ENCODE measurements around the gene TTC34.

TTC34 gene

DNA sequence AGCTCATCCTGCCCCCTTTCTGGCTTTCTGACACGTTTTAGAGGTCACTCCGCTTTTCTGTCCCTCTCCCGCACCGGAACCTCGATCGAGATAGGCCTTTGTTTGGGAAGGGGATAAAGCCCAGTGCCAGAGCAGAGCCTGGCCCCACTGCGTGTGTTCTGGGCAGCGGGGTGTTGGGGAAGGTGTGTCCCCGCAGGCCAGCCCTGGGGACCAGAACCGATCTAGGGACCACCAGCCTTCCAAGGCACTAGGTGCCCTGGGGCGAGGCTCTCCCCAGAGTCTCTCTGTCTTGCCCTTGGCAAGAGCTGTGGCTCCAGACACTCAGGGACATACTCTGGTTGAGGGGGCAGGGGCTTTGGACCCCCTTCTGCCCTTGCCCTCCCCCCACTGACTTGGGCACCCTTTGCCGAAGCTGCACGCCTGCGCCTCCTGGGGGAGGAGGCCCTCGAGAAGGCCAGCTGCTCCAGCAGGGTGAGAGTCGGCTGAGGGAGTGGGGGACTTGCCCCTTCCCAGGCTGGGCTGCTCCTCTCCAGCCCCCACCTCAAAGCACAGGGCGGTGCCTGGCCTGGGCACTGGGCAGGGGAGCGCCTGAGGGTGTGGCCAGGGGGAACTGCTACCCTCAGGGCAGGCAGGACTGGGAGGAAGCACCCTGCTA lies 198.5 kb downstream of the TTC34 start:
- H3K4me1 ChIP-seq (ENCODE audit: insufficient read depth, low read length, severe bottlenecking), result no peaks in the 10 kb centered on the region
- no peak overlapping the region for H3K9ac ChIP-seq (ENCODE audit: low read length)
- no peaks in the 10 kb centered on the region for H3K9me3 ChIP-seq (ENCODE audit: low read length)
- H3K4me2 ChIP-seq (ENCODE audit: low read length), result no peak overlapping the region
- H3K4me3 ChIP-seq (ENCODE audit: low read depth, low read length, poor library complexity, severe bottlenecking), result no peak overlapping the region
- no peak overlapping the region for H3K27ac ChIP-seq (ENCODE audit: low read depth, low read length, poor library complexity, severe bottlenecking)
- H3K36me3 ChIP-seq (ENCODE audit: insufficient read depth, low read length), result no peaks in the 10 kb centered on the region
- TF ChIP-seq, protein P1, sequence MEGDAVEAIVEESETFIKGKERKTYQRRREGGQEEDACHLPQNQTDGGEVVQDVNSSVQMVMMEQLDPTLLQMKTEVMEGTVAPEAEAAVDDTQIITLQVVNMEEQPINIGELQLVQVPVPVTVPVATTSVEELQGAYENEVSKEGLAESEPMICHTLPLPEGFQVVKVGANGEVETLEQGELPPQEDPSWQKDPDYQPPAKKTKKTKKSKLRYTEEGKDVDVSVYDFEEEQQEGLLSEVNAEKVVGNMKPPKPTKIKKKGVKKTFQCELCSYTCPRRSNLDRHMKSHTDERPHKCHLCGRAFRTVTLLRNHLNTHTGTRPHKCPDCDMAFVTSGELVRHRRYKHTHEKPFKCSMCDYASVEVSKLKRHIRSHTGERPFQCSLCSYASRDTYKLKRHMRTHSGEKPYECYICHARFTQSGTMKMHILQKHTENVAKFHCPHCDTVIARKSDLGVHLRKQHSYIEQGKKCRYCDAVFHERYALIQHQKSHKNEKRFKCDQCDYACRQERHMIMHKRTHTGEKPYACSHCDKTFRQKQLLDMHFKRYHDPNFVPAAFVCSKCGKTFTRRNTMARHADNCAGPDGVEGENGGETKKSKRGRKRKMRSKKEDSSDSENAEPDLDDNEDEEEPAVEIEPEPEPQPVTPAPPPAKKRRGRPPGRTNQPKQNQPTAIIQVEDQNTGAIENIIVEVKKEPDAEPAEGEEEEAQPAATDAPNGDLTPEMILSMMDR (IDR thresholded peaks at IDR 0.05; ENCODE audit: low read length), result no peak
- no peak for TF ChIP-seq EZH2 (IDR thresholded peaks at IDR 0.05; ENCODE audit: borderline replicate concordance, low read length)
- no peaks in the 10 kb centered on the region for H3K79me2 ChIP-seq (ENCODE audit: insufficient read depth, low read length)
- H3F3A ChIP-seq (ENCODE audit: insufficient read depth, low read length), result no peaks in the 10 kb centered on the region
- H3K27me3 ChIP-seq (ENCODE audit: insufficient read depth, low read length), result no peaks in the 10 kb centered on the region
- H4K20me1 ChIP-seq (ENCODE audit: insufficient read depth, low read length), result no peaks in the 10 kb centered on the region
- no peaks in the 10 kb centered on the region for H3K9me2 ChIP-seq (ENCODE audit: low read depth, low read length)
- no peak overlapping the region for H2AFZ ChIP-seq (ENCODE audit: low read length)

- no peaks in the 10 kb centered on the region for H4K20me1 ChIP-seq (ENCODE audit: insufficient read depth, low read length)
- no peak overlapping the region for H2AFZ ChIP-seq (ENCODE audit: low read length)
- no peaks in the 10 kb centered on the region for H3K9me3 ChIP-seq (ENCODE audit: low read length)
- H3F3A ChIP-seq (ENCODE audit: insufficient read depth, low read length), result no peaks in the 10 kb centered on the region
- no peaks in the 10 kb centered on the region for H3K27me3 ChIP-seq (ENCODE audit: insufficient read depth, low read length)
- no peak for TF ChIP-seq EZH2 (IDR thresholded peaks at IDR 0.05; ENCODE audit: borderline replicate concordance, low read length)
- TF ChIP-seq, protein P1 (IDR thresholded peaks at IDR 0.05; ENCODE audit: low read length), result no peak
- H3K9me2 ChIP-seq (ENCODE audit: low read depth, low read length), result no peaks in the 10 kb centered on the region
- H3K27ac ChIP-seq (ENCODE audit: low read depth, low read length, poor library complexity, severe bottlenecking), result no peak overlapping the region
- H3K9ac ChIP-seq (ENCODE audit: low read length), result no peak overlapping the region
- H3K4me2 ChIP-seq (ENCODE audit: low read length), result no peak overlapping the region
- H3K79me2 ChIP-seq (ENCODE audit: insufficient read depth, low read length), result no peaks in the 10 kb centered on the region
- no peaks in the 10 kb centered on the region for H3K36me3 ChIP-seq (ENCODE audit: insufficient read depth, low read length)
- no peaks in the 10 kb centered on the region for H3K4me1 ChIP-seq (ENCODE audit: insufficient read depth, low read length, severe bottlenecking)
- H3K4me3 ChIP-seq (ENCODE audit: low read depth, low read length, poor library complexity, severe bottlenecking), result no peak overlapping the region
Measured at GRCh38 chr1:2602311-2602835, 199.1 kb downstream of the TTC34 start.

DNA sequence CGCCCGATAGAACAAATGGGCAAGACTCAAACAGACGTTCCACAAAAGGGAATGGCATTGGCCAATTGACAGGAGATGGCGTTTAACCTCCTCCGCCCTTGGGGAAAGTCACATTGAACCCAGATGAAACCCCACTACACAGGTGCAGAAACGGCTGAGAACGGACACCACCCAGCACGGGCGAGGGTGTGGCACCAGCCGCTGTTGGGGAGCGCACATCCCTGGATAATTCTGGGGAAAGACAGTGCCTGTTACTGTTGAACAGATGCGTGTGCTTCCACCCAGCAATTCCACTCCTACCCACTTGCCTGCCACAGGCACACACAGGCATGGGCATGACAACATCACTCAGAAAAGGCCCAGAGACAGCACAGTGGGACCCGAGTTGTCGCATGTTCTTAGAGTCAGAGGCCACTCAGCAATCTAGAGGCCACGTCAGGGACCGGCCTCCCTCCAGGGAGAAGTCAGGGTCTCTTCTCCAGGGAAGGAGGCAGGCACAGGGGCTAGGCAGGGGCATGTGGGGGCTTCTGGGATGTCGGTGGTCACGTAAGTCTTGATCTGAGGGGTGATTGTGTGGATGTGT lies 199.7 kb downstream of the TTC34 start:
- Histone ChIP-seq H3F3A (ENCODE audit: insufficient read depth, low read length) (no peaks in the 10 kb centered on the region), H3K36me3 (ENCODE audit: insufficient read depth, low read length) (no peaks in the 10 kb centered on the region)

More for the DNA sequence above, 199.7 kb downstream of the TTC34 start:
- Histone ChIP-seq H3K27me3 (ENCODE audit: insufficient read depth, low read length) (no peaks in the 10 kb centered on the region), H3K79me2 (ENCODE audit: insufficient read depth, low read length) (no peaks in the 10 kb centered on the region), H3K9me2 (ENCODE audit: low read depth, low read length) (no peaks in the 10 kb centered on the region), H3K4me2 (ENCODE audit: low read length) (no peak overlapping the region), H3K27ac (ENCODE audit: low read depth, low read length, poor library complexity, severe bottlenecking) (no peak overlapping the region), H2AFZ (ENCODE audit: low read length) (no peak overlapping the region), H4K20me1 (ENCODE audit: insufficient read depth, low read length) (no peaks in the 10 kb centered on the region), H3K9me3 (ENCODE audit: low read length) (no peaks in the 10 kb centered on the region), H3K4me3 (ENCODE audit: low read depth, low read length, poor library complexity, severe bottlenecking) (no peak overlapping the region), H3K9ac (ENCODE audit: low read length) (no peak overlapping the region), H3K4me1 (ENCODE audit: insufficient read depth, low read length, severe bottlenecking) (no peaks in the 10 kb centered on the region)
- TF ChIP-seq, protein P1 (IDR thresholded peaks at IDR 0.05; ENCODE audit: low read length), result no peak
- no peak for TF ChIP-seq EZH2 (IDR thresholded peaks at IDR 0.05; ENCODE audit: borderline replicate concordance, low read length)
